ENCODE data around the gene HEXD. TPM values are rescaled to one million over a fixed set of nuclear protein-coding genes. Genes with fewer than 3 reads are reported as not detected.

The HEXD gene
- total RNA-seq, 3 donors from 2014 or later: 25.3 to 54.6 (median 42.1) TPM

GRCh38 chr17:82382933-82383255, 35.3 kb upstream of the HEXD start:
- H3K36me3 ChIP-seq (ENCODE audit: low read depth): no peaks in the 10 kb centered on the region
- H3K4me1 ChIP-seq (ENCODE audit: low read depth): peaks cover 5% of the 10 kb centered on the region
- DNase-seq: peak in 1 of 3 donors; percentile 48
- H3K9me3 ChIP-seq: no peaks in the 10 kb centered on the region
- ATAC-seq: no peak
- TF ChIP-seq, protein P1, sequence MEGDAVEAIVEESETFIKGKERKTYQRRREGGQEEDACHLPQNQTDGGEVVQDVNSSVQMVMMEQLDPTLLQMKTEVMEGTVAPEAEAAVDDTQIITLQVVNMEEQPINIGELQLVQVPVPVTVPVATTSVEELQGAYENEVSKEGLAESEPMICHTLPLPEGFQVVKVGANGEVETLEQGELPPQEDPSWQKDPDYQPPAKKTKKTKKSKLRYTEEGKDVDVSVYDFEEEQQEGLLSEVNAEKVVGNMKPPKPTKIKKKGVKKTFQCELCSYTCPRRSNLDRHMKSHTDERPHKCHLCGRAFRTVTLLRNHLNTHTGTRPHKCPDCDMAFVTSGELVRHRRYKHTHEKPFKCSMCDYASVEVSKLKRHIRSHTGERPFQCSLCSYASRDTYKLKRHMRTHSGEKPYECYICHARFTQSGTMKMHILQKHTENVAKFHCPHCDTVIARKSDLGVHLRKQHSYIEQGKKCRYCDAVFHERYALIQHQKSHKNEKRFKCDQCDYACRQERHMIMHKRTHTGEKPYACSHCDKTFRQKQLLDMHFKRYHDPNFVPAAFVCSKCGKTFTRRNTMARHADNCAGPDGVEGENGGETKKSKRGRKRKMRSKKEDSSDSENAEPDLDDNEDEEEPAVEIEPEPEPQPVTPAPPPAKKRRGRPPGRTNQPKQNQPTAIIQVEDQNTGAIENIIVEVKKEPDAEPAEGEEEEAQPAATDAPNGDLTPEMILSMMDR (IDR thresholded peaks at IDR 0.05): no peak
- intact Hi-C loops (cut with DNase I, micrococcal nuclease): no loop called here
- no peak overlapping the region for H3K4me3 ChIP-seq

DNA sequence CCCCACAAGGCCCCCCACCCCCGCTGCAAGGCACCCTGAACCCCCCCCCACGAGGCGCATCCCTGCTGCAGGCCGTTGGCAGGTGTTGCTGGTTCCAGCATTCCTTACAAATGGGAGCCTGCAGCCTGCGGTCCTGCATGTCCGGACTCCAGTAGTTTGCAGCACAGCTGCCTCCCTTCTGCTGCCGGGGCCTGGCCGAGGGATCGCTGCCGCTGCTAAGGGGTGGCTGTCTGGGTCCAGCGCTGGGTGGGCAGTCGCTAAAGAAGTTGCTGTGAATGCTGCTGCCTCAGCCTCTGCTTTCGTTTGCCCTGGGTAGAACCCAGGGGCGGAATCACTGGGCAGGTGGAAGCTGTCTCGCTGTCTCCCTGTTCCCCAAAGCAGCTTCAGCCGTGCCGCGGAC, 34.7 kb upstream of the HEXD start:
- no peaks in the 10 kb centered on the region for H3K36me3 ChIP-seq (ENCODE audit: low read depth)
- peak in 1 of 3 donors; percentile 34 for DNase-seq
- TF ChIP-seq, protein P1 (IDR thresholded peaks at IDR 0.05): no peak
- H3K9me3 ChIP-seq: no peaks in the 10 kb centered on the region
- ATAC-seq: no peak
- H3K4me1 ChIP-seq (ENCODE audit: low read depth): peaks cover 5% of the 10 kb centered on the region
- no peak overlapping the region for H3K4me3 ChIP-seq
- intact Hi-C loops (cut with DNase I, micrococcal nuclease): no loop called here

GRCh38 chr17:82384051-82384729, 34.0 kb upstream of the HEXD start:
- TF ChIP-seq, protein P1 (IDR thresholded peaks at IDR 0.05): no peak
- peak in 1 of 3 donors; percentile 27 for DNase-seq
- intact Hi-C loops (cut with DNase I, micrococcal nuclease): no loop called here
- ATAC-seq: no peak
- H3K36me3 ChIP-seq (ENCODE audit: low read depth): no peaks in the 10 kb centered on the region
- H3K4me1 ChIP-seq (ENCODE audit: low read depth): peaks cover 5% of the 10 kb centered on the region
- H3K9me3 ChIP-seq: no peaks in the 10 kb centered on the region
- no peak overlapping the region for H3K4me3 ChIP-seq

GRCh38 chr17:82384730-82385481, 33.2 kb upstream of the HEXD start:
- H3K4me1 ChIP-seq (ENCODE audit: low read depth): peaks cover 5% of the 10 kb centered on the region
- TF ChIP-seq, protein P1 (IDR thresholded peaks at IDR 0.05): no peak
- H3K36me3 ChIP-seq (ENCODE audit: low read depth): no peaks in the 10 kb centered on the region
- intact Hi-C loops (cut with DNase I, micrococcal nuclease): no loop called here
- ATAC-seq (peak; percentile 83), DNase-seq (peak; percentile 54 to 63 (median 56))
- H3K4me3 ChIP-seq: no peak overlapping the region
- H3K9me3 ChIP-seq: no peaks in the 10 kb centered on the region

- intact Hi-C loops (cut with DNase I, micrococcal nuclease): no loop called here
- TF ChIP-seq, protein P1 (IDR thresholded peaks at IDR 0.05): no peak
- ATAC-seq: no peak
Observed at GRCh38 chr17:82385559-82386254, 32.4 kb upstream of the HEXD start.

More at GRCh38 chr17:82385559-82386254, 32.4 kb upstream of the HEXD start:
- H3K4me3 ChIP-seq: no peak overlapping the region
- H3K36me3 ChIP-seq (ENCODE audit: low read depth): no peaks in the 10 kb centered on the region
- no peaks in the 10 kb centered on the region for H3K9me3 ChIP-seq
- DNase-seq: peak in 1 of 3 donors; percentile 34
- H3K4me1 ChIP-seq (ENCODE audit: low read depth): peaks cover 5% of the 10 kb centered on the region

Data from mucosa of descending colon (tissue), 3 donors.